IPS-11a (cell line): ENCODE results near the gene FBXO31.
"Not testable (repeated sequence)": the region's sequence is repeated elsewhere in the genome, so short reads cannot be mapped to it uniquely, and the experiment has no call there.

Experiments
- H3K4me3 ChIP-seq: one replicate; pipeline ENCODE4 v1.5.1; 2013; ENCODE audit warnings: low read depth, low read length, control low read depth

The FBXO31 gene

DNA sequence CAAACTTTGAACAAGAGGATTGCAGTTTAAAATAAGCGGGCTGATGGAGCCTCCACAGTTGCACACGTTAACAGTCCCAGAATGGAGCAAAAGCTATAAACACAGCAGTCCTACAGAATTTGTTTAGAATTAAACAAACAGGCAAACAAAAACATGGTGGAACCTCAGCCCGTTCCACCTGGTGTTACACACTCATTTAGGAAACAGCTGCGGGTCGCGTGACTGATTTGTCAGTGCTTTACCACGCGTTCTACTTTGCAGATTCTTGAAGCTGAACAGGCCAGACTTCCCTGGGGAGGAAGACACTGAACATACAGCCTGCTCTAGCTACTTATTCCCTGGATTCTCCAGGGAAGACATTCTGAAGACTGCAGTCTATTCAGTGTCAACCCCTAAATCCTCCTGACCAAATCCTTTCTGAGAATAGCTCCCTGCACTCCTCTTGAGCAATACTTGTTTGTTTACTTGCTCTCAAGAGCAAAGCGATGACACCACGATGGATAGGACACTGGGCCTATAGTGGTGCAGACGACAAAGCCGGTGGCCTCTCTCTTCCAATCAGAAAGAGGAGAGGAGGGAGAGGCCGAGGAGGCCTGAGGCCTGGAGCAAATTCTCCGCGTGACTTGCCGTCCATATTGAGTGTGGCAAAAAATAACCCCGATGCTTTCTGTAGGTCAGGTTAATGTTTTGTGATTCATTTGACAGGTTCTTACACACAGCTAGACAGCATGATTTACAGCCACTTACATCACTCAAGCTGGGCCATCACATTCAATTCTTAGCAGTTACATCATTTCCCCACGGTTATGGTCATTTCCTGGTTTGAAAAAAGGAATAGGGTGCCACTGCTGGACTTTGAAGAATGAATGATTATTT lies 4.6 kb upstream of the FBXO31 start:
- H3K4me3 ChIP-seq, result peak overlapping the region; percentile 17

DNA sequence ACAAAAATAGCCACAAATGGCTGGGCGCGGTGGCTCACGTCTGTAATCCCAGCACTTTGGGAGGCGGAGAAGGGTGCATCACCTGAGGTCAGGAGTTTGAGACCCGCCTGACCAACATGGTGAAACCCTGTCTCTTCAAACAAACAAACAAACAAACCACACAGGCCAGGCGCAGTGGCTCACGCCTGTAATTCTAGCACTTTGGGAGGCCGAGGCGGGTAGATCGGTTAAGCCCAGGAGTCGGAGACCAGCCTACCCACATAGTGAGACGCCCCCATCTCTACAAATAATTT lies 1.2 kb upstream of the FBXO31 start:
- H3K4me3 ChIP-seq, result peak overlapping the region; percentile 67

DNA sequence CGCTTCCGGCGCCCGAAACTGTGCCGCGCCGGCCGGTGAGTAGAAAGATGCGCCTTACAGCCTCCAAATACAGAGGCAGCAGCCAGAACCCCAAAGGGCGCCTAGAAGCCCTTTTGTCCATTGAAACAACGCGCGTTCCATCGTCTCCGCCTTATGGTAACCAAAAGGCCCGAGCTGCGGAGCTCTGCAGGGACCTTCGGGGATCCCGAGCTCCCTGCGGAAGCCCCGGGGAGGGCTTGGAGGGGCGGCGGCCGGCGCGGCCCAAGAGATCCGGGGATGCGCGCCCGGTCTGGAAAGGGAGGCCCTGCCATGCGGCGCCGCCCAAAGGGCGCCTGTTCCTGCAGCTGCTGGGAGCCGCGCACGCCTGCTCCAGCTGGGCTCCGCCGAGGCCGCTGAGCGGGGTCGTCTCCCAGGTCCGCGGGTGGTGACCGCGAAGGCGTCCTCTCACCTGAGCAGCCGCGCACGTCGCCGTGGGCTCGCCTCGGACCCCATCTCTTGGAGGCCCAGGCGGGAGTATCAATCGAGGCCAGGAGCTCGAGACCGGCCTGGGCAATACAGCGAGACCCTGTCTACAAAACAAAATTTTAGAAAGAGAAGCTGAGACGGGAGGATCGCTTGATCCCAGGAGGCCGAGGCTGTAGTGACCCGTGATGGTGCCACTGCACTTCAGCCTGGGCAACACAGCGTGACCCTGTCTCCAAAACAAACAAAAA lies 742 bp upstream of the FBXO31 start:
- H3K4me3 ChIP-seq, result peak overlapping the region; percentile 67

DNA sequence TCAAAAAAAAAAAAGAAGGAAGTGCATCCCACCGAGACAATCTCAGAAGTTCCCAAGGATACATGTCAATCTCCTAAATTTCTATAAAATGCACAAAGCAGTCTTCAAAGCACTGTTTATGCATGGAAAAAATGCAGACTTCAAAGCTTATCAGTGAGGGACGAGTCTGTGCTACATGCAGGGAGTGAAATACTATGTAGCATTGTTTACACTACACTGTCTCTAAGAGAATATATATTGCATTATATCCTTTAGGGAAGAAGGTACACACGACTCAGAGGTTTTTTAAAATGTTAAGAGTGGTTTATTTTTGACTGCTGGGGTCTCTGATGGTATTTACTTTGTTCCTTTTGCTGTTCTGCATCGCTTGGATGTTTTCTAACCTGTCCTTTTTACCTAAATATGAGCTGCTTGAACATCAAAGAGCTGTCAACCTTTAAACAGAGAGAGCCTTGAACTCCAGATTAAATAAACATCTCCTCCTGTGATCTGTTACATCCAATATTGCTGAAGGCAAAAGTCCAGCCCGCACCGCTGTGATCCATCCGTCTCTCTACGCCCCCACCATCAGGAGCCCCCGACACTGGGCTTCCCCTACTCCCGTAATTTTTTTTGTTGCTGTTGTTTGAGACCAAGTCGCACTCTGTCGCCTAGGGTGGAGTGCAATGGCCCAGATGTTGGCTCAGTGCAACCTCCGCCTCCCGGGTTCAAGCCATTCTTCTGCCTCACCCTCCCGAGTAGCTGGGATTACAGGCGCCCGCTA lies 1.4 kb downstream of the FBXO31 start:
- peak overlapping the region; percentile 62 for H3K4me3 ChIP-seq

DNA sequence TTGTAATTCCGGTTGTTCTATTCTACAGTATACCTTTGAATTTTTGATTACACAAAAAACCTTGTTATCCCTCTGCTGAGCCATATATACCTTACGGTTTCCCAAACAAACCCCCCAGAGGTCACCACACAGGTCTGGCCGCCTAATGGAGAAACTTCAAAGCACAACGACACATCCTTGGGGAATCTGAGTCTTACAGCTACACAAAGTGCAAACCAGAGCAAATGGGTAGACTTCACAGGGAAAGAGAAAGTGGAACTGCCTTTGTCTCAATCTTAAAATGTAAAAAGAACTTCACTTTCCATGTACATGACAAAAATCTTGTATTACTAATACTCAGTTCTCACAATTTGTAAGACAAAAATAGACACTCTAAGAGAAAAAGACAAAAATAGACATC lies 2.7 kb downstream of the FBXO31 start:
- H3K4me3 ChIP-seq, result no peak overlapping the region

DNA sequence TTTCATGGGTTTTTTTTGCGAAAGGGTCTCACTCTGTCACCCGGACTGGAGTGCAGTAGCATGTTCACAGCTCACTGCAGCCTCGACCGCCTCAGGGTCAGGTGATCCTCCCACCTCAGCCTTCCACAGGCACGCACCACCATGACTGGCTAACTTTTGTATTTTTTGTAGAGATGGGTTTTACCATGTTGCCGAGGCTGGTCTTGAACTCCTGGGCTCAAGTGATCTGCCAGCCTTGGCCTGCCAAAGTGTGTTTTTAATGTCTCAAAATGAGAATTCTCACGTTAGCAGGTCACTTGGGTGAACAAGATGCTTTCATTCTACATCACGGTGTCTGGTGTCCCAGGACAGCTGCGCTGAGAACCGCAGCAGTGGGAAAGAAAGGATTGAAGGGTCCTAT lies 3.2 kb downstream of the FBXO31 start:
- no peak overlapping the region for H3K4me3 ChIP-seq

DNA sequence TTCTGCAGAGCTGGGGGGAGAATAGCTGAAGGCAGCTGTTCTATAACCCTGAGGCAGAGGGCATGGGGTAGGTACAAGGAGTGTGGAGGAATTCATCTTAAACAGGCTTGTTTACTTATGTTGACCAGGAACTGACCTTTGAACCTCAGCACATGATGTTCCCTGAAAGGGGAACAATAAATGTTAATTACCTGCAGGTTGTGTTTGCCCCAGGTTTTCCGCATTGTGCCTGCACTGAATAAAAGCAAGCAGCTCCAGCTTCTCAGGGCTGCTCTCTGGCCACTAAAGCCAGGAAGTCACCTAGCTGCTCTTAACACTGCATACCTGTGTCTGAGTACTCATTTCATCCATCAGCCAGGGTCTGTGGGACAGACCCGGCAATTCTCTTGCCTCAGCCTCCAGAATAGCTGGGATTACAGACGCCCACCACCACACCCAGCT lies 4.2 kb downstream of the FBXO31 start:
- H3K4me3 ChIP-seq, result not testable (repeated sequence)

DNA sequence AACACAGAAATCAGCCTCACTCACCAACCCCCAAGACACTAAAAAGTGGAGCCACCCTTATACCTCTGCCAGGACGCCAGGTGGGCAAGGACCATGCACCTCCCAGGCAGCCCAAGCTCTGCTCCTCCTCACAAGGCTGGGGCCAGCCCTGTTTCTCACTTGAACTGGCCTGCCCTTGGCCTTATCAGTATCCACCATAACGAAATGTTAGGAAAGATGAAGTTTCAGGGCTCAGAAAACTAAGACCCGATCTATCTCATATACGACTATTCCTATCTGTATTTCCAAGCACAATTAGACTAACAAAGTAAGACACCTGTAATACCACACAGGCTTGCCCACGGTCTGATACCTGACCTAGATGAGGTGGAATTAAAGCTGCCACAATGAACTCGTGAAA lies 6.9 kb downstream of the FBXO31 start:
- no peak overlapping the region for H3K4me3 ChIP-seq

DNA sequence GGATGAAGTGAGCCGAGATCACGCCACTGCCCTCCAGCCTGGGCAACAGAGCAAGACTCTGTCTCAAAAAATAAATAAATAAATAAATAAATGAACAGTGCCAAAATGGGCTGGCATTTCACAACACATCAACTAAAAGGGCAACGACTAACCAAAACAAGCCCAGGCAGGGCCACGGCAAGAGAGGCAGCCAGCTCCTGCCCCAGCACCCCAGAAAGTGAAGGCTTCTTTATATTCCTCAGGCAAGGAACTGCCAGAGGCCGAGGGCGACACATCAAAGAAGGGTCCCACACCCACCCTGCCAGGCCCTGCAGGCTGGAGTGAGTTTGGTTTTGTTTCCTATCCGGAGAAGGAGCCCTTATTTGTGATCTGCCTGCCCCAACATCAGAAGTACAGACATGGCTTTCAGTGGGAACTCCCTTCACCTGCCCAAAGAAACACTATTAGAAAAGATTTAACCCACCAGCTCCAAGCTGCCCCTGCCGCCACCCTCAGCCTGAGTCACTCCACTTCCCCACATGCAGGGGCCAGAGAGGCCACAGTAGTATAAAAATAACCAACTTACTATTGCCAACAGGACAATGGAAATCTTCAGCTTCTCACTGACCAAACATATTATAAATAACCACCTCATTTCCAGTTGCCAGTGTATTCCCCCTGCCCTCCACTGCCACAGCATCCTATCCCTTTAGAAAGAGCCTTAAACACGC lies 8.0 kb downstream of the FBXO31 start:
- no peak overlapping the region for H3K4me3 ChIP-seq

DNA sequence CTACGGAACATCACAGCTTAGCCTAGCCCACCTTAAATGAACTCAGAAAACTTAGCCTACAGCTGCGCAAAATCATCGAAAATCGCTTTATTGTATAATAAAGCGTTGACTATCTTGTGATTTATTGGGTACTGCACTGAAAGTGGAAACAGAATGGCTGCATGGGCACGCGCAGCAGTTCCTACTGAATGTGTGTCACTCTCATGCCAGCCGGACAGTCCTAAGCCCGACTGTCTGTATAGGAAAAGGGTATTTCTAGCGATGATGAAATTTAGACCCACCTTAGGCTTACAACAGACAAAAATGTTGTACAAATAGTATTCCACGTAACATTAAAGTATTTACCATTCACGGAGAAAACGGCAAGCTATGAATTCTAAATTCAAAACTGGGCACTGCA lies 9.3 kb downstream of the FBXO31 start:
- no peak overlapping the region for H3K4me3 ChIP-seq

DNA sequence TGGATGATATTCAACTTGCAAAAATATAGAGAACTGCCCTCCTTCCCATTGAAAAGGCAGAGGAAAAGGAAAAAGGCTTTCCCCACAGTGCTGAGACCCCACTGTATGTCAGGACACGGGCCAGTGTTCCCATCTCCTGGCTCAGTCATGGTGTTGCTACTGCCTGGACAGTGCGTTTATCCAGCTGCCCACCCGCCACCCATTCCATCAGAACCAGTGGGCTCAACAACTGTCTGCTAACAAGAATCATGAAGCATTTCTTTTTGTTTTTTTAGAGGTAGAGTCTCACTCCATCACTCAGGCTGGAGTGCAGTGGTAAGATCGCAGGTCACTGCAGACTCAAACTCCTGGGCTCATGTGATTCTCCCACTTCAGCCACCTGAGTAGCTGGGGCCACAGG lies 11.3 kb downstream of the FBXO31 start:
- H3K4me3 ChIP-seq, result no peak overlapping the region

DNA sequence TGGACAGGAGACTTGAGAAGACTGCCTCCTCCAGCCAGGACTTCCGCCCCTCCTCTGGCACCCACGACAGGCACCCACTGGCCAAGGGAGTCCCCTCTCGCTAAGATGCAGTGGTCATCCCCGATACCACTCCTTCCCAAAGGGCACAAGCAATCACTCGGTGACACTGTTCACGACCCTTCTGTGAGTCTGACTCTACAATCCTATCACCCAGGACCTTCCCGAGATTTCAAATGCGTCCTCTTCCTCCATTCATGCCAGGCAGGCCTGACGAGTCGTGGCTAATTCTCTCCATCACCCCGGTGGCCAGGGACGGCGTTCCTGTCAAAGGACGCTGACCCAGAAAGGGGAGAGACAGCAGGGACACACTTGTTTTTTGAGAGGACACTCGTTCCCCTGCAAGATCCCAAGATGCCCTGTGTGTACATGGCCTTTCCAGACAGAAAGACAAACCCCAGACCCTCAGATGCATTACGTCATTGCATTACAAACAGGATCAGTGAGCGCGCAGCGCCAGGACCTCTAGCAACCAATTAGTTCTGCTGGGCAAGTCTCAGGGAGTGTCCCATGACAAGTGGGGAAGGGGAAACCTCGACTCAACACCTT lies 12.2 kb downstream of the FBXO31 start:
- H3K4me3 ChIP-seq, result no peak overlapping the region

DNA sequence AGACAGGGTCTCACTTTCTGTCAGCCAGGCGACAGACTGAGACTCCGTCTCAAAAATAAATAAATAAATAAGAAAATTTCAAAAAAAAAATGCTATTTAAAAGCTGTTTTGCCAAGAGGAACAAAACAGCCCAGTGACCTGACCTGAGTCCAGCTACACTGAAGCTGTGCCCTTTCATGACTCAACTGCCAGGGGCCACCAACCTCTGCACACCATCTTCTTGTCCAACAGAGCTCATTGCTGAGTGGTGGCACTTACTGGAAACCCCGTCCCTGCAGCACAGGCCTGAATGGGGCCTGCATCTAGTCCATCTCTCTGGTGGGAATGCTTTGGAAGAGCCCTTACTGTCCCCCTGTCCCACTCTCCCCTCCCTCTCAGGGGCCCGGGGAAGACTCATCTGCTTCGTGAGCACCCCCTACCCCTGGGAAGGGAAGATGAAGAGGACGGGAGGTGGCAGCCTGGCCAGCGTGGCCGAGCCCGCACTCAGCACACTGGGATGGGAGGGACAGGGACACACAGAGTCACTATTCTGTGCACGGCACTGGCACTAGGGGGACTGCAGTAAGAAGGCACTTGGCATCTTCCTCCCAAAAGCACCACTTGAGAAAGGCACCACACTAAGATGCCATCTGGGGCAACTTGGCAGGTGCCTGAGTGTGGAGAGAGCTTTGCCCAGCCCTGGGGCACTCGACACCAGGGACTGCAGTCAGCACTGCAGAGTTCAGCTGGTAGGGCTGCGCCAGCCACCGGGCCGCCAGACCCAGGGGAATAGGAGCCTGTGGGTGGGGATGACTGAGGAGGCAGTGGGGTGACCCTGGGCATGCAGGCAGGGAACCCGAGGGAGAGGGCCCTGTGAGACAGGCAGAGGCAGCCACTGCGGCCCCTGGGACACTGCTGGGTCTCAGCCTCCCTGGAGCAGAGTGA lies 13.5 kb downstream of the FBXO31 start:
- no peak overlapping the region for H3K4me3 ChIP-seq

DNA sequence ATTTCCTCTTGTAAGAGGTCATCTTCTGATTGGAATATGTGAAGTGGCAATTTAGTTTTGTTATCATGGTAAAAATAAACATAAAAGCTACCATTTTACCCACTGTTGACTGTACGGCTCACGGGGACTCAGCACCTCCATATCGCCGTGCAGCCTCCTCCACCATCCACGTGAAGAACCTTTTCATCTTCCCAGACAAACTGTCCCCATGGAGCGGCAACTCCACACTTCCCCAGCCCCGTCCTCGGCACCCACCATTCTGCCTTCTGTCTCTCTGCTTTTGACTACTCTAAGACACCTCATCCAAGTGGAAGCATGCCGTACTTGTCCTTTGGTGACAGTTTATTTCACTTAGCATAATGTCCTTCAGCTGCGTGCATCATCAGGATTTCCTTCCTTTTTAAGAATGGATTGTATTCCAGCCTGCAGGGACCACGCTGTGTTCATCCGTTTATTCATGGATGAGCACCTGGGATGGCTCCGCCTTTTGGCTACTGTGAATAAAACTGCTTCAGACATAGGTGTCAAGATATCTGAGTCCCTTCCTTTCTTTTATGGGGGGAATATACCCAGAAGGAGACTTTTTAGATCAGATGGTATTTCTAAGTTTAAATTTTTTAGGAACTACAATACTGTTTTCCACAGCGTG lies 14.3 kb downstream of the FBXO31 start:
- no peak overlapping the region for H3K4me3 ChIP-seq

DNA sequence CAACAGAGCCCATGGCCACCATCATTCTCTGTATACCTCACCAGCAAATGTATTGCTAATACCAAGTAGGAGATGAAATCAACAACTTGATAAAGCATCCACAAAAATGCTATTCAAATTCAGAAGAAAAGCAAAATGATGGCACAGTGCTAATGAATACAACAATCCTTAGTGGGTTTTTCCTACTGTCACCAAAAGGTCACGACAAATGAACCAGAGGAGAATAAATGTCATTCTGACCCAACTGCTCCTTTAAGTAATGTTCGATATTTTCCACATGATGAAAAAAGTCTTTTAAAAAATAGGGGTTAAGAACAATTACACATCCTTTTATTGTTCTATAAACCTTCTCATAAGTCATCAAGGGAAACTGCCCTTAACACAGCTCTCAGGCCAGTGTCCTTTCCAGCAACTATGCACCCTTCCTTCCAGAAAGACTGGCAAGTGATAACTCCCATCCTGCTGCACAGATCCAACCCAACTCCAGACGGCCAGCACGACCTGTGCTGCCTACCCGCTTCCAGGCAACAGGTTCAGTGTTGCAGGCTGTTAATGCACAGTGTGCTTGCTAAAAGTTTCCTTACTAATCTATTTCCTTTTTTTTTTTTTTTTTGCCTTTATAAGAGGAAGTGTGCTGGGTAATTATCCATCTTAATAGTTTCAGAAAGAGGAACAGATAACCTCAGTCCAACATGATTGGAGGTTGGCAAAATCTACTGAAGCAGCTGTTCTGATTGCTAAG lies 15.4 kb downstream of the FBXO31 start:
- no peak overlapping the region for H3K4me3 ChIP-seq

DNA sequence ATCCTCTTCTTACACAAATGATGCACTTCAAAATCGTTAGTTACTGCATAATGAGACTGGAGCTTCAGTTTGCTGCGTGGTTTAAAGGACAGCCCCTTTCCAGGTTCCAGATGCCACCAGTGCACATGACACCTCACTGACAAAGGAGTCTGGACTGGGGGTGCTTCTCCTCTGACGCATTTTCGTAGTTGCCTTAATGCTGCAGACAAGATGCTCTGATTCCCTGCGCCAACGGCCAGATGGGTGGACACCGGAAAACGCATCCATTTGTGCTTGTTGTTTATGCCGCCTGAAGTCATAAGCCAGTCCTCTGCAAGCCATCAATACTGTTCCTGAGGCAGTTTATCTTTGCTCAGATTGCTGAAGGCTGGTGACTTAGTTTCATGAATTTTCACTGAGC lies 16.0 kb downstream of the FBXO31 start:
- no peak overlapping the region for H3K4me3 ChIP-seq

DNA sequence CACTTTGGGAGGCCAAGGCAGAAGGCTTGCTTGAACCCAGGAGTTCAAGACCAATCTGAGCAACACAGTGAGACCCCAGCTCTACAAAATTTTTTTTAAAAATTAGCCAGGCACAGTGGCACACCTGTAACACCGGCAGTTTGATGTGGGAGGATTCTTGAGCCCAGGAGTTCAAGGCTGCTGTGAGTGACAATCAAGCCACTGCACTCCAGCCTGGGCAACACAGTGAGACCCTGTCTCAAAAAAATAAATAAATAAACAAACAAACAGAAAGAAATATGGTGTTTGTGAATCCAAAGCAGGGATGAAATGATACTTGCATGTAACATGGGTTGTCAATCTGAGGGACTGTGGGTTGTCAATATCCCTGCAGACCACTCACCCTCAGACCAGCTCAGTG lies 16.6 kb downstream of the FBXO31 start:
- no peak overlapping the region for H3K4me3 ChIP-seq

DNA sequence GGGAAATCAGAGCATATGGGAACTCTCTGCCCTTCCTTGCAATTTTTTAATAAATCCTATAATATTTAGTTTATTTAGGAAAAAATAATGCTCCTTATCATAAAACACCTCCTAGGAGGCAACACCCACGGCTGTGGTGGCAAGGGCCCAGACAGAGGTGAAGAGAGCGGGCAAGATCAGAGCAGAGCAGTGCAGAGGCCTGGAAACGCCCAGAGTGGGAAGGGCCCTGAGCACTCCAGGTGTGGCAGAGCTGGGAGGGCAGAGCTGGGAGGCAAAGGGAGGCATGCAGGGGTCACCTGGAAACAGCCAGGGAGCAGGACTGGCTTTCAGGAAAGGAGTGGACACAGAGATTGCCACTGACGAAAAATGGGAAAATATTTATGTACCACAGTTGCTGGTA lies 17.3 kb downstream of the FBXO31 start:
- H3K4me3 ChIP-seq, result no peak overlapping the region
